ENCODE data around the gene VCL.
A peak's percentile ranks its signal among the peaks of the same experiment; 100 is the strongest.

The VCL gene

GRCh38 chr10:74150204-74150989 is 152.5 kb downstream of the VCL start, which contains the start of gene AP3M1:
AP3M1 (minus strand) TSS chr10:74150828; CDS start chr10:74138379, 12,449 bp downstream.
- DNase-seq: peak in 55 of 56 donors; percentile 23 to 92 (median 80)

DNA sequence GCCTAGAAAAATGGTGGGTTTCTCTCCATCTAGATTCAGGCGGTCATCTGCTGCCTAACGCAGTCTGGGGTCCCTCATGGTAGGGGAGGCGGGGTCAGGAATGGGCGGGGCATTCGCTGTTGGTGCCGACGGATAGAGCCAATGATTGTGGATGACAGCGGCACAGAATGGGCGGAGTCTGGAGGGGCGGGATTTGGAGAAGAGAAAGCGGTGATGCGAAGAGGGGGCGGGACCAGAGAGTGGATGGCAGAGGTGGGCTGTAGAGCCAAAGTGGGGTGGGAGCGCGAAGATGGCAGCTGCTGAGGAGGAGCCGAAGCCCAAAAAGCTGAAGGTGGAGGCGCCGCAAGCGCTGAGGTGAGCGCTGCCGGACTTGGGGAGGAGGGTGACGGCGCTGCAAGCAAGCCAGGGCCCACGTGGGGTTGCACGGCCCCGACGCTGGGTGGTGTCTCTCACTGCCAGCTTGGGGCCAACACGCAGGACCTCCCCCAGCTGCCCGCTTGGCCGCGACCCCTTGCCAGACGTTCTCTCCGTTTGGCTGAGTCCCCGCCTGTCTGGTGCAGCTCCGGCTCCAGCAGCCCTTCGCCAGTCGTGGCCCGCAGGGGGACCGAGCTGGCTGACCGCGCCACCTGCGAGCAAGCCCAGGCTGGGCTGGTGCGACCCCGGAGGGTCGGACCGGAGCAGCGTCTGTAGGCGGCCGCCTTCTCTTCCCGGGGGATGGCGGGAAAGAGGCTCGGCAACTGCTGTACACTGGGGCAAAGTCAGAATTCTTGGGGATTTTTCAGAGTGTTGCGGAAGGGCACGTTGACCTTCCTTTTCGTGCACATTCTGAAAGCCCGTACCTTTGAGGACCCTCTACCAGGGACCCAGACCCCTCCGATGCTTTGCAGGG is 153.3 kb downstream of the VCL start, which contains the start of gene ADK:
Gene ADK, plus strand, starts transcription at position 232 of the 889 bp plus-strand sequence. Its CDS starts 58 bp downstream, at position 290.
- DNase-seq: peak; percentile 82 to 100 (median 97)

- no peak for DNase-seq
Observed at GRCh38 chr10:74151879-74152722, 154.2 kb downstream of the VCL start.

- DNase-seq: no peak
Observed at GRCh38 chr10:74153123-74153522, 155.2 kb downstream of the VCL start.

DNA sequence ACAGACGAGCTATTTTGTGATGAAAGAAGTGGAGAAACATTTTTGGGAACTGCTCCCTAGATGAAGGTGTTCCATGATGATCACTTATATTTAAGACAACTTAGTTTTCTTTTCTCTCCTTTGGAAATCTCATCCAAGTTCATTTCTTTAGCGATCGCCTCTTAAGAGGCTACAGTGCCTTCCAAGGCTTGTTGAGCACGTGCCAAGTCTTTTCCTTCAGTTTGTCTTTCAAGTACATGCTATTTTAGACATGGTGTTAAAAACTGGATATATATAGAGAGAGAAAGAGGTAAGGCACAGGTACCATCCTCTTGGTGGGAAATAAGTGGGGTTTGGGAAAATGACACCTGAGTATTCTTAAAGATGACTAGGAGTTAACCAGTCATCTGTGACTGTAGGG is 155.8 kb downstream of the VCL start:
- DNase-seq: no peak

GRCh38 chr10:74156919-74157289 is 159.0 kb downstream of the VCL start:
- DNase-seq: peak in 1 of 56 donors; percentile 6

DNA sequence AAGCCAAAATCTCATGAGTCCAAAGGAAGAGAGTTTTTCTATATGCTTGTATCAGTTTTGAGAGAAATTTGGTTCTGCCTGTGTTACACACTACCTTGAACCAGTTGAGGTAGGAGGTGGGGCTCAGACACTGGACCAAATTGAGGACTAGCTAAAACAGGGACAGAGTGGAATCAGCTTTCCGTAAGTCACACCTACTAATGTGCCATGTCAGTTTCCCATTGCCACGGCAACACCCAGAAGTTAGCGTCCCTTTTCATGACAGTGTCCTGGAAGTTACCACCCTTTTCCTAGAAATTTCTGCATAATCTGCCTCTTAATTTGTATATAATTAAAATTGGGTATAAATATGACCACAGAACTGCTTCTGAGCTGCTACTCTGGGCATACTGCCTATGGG is 162.1 kb downstream of the VCL start:
- no peak for DNase-seq

- no peak for DNase-seq
Observed at GRCh38 chr10:74163319-74164068, 165.6 kb downstream of the VCL start.

DNA sequence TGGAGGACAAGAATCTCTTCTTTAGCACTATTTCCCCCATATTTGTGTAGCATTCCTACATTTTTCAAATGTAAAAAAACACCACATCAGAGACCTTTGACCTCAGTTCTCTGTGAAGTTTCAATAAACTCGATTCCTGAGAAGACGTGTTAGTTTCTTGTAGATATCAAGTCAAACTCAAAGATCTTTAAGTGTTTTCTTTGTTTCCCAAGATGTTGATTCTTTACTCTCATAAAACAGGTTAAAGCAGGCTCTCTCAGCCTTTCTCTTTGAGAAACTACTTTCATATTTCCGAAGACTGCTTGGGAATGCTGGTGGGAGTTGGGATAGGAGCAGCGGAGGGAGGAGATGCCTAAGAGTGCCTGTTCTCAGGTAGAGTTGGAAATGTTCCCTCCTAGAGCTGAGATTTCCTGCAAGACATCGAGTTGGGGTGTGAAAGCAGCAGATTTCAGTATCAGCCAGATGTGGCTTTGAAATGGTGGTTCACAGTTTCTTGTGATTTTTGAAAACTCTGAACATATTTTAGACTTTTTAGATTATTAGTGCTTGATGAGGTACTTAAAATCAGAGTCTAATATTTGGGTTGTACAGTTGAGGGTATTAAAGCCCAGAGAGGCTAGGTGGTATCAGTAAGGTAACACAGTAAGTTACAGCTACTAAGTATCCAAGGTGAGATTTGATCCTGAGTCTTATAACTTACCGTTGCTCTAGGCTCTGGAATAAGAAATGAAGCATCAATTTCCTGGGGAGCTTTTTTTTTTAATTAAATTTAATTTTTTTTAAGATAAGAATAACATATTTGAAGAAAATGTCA is 167.0 kb downstream of the VCL start:
- no peak for DNase-seq

DNA sequence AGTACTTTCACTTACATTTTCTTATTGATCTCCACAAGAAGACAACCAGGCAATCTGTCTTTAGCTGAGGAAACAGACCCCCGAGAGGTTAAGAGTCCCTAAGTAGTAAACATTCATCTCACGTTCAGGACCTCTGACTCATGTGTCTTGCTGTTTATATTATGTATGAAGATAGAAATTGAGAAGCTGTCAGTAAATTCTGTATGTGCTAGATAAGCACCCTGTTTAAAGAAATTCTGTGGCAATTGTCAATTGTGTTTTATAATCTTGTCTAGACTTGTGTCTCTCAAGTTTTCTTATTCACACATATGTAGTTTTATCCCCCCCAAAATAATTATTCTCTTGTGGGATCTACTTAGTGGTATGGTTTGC is 167.6 kb downstream of the VCL start:
- DNase-seq: no peak

GRCh38 chr10:74167443-74167842 is 169.5 kb downstream of the VCL start:
- no peak for DNase-seq

Data from amygdala (tissue), 56 donors.